T follicular helper cell (primary cell): ENCODE results near the gene ABCG4.
A peak's percentile ranks its signal among the peaks of the same experiment; 100 is the strongest.
"Not testable (repeated sequence)": the region's sequence is repeated elsewhere in the genome, so short reads cannot be mapped to it uniquely, and the experiment has no call there.

ENCODE experiments used
- DNase-seq: peaks from one replicate; pipeline ENCODE4 v3.0.0-alpha.2; 2020; ENCODE audit warnings: low read depth

ABCG4 gene

DNA sequence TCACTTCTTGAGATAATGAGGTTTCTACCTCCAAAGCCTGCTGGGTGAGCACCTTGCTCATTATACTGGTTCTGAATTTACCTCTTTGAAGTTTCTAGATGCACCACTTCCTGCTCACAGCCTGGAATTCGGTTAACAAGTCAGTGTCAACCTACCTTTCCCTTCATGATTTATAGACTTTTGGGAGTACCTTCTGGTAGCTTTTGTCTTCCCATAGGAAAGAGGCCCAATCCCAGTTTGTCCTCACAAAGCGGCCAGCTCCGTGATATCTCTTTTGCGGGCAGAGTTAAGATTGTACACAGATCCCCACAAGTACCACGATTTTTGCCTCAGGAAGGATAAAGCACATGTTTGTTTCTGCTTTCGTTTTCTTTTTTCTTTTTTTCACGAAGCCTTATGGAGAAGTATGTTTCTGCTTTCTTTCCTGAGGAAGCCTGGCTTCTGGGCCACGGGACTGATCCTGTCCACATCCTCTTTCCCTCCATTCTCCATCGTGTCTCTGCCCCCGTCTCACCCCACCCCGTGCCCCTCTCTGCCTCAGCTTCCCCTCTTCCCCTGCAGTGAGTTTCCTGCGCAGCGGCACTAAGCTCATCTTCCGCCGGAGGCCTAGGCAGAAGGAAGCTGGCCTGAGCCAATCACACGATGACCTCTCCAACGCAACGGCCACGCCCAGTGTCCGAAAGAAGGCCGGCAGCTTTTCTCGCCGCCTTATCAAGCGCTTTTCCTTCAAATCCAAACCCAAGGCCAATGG is 33.2 kb upstream of the ABCG4 start:
- no peak for DNase-seq

GRCh38 chr11:119116235-119116594 is 32.6 kb upstream of the ABCG4 start:
- no peak for DNase-seq

DNA sequence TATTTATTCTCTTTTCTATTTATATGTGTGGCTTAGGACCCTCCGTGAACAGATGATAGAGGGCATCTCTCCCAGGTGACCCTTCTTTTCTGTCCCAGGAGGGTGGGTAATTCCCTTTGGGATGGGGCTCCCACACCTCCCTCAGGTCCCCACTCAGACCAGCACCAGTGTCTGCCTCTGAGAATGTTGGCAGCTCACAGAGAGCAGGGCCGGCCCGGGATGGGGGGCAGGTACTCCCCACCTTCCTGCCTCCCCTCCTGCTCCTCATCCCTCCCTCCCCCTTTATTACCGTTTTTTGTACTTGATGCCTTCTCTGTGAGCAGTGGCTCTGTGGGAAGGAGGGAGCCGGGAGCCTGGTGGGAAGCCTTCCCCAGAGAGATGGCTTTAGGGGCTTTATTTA is 32.3 kb upstream of the ABCG4 start:
- no peak for DNase-seq

- DNase-seq, result no peak
Measured at GRCh38 chr11:119117004-119117706, 31.7 kb upstream of the ABCG4 start.

DNA sequence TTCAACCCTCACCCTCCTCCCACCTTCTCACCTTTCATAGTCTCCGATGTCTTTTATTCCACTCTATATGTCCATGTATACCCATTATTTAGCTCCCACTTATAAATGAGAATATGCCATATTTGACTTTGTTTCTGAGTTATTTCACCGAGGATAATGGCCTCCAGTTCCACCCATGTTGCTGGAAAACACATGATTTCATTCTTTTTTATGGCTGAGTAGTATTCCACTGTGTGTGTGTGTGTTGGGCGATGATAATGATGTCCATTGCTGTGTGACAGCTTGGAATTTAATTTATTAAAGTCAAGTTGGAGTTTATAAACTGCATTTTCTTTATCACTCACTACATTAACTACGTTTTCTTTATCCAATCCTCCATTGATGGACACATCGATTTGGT is 30.6 kb upstream of the ABCG4 start:
- DNase-seq, result no peak

GRCh38 chr11:119118946-119119345 is 29.9 kb upstream of the ABCG4 start:
- no peak for DNase-seq

- no peak for DNase-seq
Measured at GRCh38 chr11:119120639-119121007, 28.2 kb upstream of the ABCG4 start.

DNA sequence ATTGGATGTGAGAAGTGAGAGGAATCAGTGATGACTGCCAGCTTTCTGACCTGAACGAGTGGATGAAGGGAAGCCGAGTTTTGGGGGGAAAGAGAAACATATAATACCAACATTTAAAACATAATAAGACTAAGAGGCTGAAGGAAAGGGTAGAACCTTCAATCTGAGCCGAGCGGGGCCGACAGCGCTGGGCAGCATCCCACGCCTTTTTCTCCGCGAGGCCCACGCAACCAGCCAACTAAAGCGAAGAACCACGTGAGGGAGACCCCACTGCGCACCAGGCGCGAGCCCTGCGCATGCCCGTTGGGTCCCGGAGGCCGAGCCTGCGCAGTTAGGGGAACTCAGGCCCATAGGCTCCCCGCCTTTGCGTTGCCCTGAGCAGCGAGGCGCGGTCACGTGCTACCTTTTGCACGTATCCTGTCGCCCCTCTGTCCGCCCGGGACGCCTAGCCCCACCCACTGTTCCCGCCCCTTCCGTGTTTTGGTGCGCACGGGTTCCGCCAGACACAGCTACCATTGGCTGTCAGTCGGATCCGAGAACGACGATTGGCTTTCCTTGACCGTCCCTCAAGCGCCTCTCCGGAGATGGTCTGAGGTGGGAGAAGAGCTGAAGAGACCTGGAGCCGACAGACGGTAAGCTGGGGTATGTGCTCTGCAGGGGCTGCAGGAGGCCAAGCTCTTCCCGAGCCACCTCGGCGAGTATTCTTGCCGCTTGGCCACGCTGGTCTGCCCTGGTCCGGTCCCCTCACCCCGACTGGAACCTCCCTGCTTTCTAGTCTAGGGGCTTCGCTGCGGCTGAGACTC is 27.6 kb upstream of the ABCG4 start, which contains the start of gene HINFP:
Gene HINFP (plus strand): TSS at position 573 of the 803 bp plus-strand sequence. CDS start 5,365 bp downstream, outside the sequence.
- peak; percentile 100 for DNase-seq

DNA sequence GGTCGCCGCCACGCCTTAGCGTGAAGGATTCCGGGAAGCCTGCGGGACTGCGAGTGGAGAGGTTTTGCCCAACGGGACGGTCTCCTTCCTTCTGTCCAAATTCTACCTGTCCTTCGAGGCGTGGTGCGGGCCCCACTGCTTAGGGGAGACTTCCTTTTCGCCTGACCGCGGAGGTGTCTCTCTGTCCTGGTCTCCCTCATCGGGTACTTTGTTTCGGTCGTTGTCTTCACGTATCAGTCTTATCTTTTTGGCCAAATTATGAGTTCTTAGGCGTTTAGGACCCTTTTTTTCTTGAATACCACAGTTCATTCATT is 27.1 kb upstream of the ABCG4 start:
- DNase-seq, result no peak

- DNase-seq, result no peak
Measured at GRCh38 chr11:119125821-119126220, 23.0 kb upstream of the ABCG4 start.

DNA sequence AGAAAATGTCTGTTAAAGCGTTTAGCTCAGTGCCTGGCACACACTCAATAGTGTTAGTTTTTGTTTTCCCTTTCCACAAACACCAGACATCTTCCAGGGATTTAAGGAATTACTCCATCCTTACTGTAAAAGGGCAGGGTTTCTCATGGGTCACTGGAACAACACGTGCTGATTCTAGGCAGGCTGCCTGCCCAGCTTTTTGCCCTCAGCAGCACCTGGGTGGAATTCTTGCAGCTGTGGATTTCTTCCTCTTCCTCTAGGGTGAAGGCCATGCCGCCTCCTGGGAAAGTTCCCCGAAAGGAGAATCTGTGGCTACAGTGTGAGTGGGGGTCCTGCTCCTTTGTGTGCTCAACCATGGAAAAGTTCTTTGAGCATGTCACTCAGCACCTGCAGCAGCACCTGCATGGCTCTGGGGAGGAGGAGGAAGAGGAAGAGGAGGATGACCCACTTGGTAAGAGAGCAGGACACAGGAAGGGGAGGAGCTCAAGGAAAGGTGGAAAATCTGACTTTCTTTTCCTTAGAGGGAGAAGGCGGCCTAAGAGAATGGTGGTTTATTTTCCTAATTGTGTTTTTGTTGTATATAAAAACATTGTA is 22.1 kb upstream of the ABCG4 start:
- DNase-seq, result no peak

- DNase-seq, result no peak
Measured at GRCh38 chr11:119130662-119131061, 18.2 kb upstream of the ABCG4 start.

- no peak for DNase-seq
Measured at GRCh38 chr11:119134389-119134978, 14.4 kb upstream of the ABCG4 start.

DNA sequence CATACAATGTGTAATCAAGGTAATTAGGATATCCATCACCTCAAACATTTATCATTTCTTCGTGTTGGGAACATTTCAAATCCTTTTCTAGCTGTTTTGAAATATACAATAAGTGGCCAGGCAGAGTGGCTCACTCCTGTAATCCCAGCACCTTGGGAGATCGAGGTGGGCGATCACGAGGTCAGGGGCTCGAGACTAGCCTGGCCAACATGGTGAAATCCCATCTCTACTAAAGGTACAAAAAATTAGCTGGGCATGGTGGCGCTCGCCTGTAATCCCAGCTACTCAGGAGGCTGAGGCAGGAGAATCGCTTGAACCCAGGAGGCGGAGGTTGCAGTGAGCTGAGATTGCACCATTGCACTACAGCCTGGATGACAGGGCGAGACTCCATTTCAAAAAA is 9.6 kb upstream of the ABCG4 start:
- DNase-seq, result not testable (repeated sequence)

DNA sequence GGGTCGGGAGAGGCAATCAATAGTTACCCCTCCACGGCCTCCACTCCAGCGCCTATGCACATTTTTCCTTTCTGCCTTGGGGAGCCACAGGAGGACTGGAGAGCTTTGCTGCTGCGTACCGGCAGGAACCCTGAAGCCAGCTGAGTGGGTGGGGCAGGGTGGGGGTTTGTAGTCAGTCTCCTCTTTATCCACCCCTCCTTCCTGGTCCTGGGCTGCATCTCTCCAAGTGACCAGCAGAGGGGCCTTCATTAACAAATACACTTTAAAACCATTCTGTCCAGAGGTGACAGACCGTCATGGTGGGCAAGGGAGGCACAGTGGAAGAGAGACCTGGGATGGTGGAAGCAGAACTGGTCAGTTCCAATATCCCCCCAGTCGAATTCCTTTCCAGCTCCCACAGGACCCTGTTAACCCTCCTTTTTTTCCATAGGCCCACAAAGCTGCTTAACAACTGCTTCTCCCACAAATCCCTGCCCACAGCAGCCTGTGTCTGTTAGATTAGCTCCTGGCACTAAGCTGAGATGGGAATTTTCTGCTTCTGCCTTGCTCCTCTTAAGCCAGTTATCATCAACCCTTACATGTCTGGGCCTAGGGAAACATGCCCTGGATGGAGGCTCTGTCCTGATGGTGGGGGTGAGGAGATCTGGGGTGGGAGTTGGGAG is 3.9 kb upstream of the ABCG4 start:
- no peak for DNase-seq

GRCh38 chr11:119145551-119145950 is 3.3 kb upstream of the ABCG4 start:
- DNase-seq, result no peak

DNA sequence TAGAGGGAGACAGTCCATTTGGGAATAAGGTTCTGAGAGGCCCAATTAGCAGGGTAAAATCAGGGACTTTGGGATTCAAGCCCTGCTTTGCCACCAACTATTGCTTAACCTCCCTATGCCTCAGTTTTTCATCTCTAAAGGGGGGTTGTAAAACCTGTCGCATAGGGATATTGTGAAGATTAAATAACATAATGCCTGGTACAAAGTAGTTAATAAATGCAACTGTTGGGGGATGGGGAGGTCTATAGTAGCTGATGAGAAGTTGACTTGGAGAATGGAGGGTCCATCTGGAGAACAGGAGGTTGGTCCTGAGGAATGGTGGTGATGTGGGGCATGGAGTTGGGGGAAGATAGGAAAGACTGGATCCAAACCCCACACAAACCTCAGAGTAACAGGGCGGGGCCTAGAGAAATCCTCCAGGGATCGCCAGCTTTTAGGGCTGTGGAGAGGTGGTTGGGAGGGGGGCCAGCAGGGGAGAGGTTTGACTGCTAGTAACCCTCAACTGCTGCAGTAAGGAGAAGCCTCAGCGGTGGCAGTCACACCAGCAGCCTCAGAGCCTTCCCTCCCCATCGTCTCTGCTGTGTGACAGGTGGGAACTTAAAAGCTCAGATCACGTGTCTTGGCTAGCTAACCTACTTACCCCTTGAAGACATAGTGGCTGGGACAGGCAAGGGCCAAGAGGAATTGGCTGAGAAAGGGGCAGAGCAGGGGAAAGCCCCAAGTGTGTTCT is 1.1 kb upstream of the ABCG4 start:
- no peak for DNase-seq

- no peak for DNase-seq
Measured at GRCh38 chr11:119148720-119149017, 183 bp upstream of the ABCG4 start.

DNA sequence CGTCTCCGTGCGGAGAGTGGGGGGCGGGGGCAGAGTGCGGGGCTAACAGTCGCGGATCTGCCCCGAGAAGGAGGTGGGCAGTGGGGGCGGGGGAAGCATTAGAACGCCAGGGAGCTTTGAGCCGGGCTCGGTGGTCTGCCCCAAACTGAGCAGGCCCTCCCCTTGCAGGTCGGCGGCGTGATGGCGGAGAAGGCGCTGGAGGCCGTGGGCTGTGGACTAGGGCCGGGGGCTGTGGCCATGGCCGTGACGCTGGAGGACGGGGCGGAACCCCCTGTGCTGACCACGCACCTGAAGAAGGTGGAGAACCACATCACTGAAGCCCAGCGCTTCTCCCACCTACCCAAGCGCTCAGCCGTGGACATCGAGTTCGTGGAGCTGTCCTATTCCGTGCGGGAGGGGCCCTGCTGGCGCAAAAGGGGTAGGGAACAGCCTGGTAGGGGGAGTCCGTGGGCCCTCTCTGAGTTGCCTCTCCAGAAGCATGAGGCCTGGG is 979 bp downstream of the ABCG4 start:
- no peak for DNase-seq

DNA sequence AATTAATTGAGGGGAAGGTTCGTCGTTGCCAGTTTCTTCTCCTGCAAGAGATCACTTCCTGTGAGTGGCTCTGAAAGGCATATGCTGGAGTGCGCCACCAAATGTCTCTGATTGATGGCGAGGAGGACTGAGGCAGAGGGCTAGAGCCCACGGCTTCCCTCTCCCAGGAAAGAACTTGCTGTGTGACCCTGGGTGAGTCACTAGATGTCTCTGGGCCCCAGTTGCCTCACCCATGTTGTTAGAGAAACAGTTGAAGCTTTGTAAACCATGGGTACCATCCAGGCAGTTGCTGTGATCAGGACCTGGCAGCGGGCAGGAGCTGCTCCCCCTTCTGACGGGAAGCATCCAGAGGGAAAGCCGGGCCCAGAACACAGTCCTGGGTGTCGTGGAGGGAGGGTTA is 3.2 kb downstream of the ABCG4 start:
- no peak for DNase-seq

DNA sequence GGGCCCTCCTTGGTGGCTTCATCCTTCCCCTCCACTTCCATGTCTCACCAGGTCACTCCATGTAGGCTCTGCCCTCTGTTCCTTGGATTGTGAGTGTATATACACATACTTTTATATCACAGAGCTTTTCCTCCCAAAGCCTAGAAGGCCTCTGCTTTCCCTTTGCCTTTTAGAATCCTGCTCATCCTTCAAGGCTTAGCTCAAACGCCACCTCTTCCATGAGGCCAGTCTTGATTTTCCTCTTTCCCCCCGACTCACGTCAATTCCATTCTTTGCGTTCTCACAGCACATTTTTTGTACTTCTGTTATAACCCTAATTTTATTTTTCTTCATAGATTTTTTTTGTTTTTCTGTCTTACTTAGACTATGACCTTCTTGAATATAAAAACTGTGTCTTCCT is 3.8 kb downstream of the ABCG4 start:
- no peak for DNase-seq
